IMR-90 (cell line): Measurements from ENCODE around the gene MBTPS2. TPM values are rescaled to one million over a fixed set of nuclear protein-coding genes. Genes with fewer than 3 reads are reported as not detected.

Experiments used
- ATAC-seq: fragments of 200-7000 bp; cut with Tn5 transposase; 2 replicates; pipeline ENCODE4 v1.9.1; 2020; ENCODE audit warnings: low read depth, mild to moderate bottlenecking, moderate library complexity
- BruUV-seq: library from RNA; stranded (reverse); fragments of 400-500 nt; replicated peaks from 2 replicates; lab custom pipeline; 2021; lab: Mats Ljungman, UMichigan
- CTCF ChIA-PET: fragments of 300-600 bp; formaldehyde crosslinking; extraction: SDS; loops from one replicate; lab custom pipeline; 2021; ENCODE audit warnings: antibody characterized with exemption; lab: Yijun Ruan, JAX
- POLR2A ChIA-PET: fragments of 300-600 bp; sonication (Branson Sonifier 250); formaldehyde crosslinking; loops from one replicate; lab custom pipeline; 2022; ENCODE audit warnings: antibody characterized with exemption; ENCODE audit not compliant: unreplicated experiment; lab: Charles Lee
- DNase-seq: peaks from one replicate; pipeline ENCODE4 v3.0.0; 2013
- H2AFZ ChIP-seq: replicated peaks from 2 replicates; pipeline ENCODE3; 2013; ENCODE audit warnings: low read length, mild to moderate bottlenecking; ENCODE audit not compliant: poor library complexity
- H2AK5ac ChIP-seq: 2 replicates; pipeline ENCODE4 v1.6.1; 2013; ENCODE audit warnings: low read depth, low read length, inconsistent platforms
- H2AK9ac ChIP-seq: replicated peaks from 2 replicates; pipeline ENCODE3; 2013; ENCODE audit warnings: mild to moderate bottlenecking, low read depth, low read length, moderate library complexity; ENCODE audit not compliant: poor library complexity
- H2BK120ac ChIP-seq: 2 replicates; pipeline ENCODE4 v1.6.1; 2013; ENCODE audit warnings: low read depth, low read length, inconsistent platforms
- H2BK15ac ChIP-seq: 3 replicates; pipeline ENCODE4 v1.6.1; 2013; ENCODE audit warnings: low read depth, low read length, inconsistent platforms
- H2BK20ac ChIP-seq: 2 replicates; pipeline ENCODE4 v1.6.1; 2013; ENCODE audit warnings: low read depth, mild to moderate bottlenecking, inconsistent platforms, low read length, moderate library complexity
- H2BK5ac ChIP-seq: 2 replicates; pipeline ENCODE4 v1.6.1; 2013; ENCODE audit warnings: mild to moderate bottlenecking, low read depth, low read length, inconsistent platforms; ENCODE audit not compliant: poor library complexity, severe bottlenecking
- H3K14ac ChIP-seq: replicated peaks from 2 replicates; pipeline ENCODE4 v1.6.1; 2013; ENCODE audit warnings: low read depth, low read length, inconsistent platforms
- H3K18ac ChIP-seq: 2 replicates; pipeline ENCODE4 v1.6.1; 2013; ENCODE audit warnings: low read depth, low read length, control low read depth
- H3K23ac ChIP-seq: 2 replicates; pipeline ENCODE4 v1.6.1; 2013; ENCODE audit warnings: low read depth, low read length, inconsistent platforms
- H3K27ac ChIP-seq: 2 replicates; pipeline ENCODE4 v1.5.1; 2013; ENCODE audit warnings: mild to moderate bottlenecking, control low read depth, low read length; ENCODE audit not compliant: insufficient read depth
- H3K27me3 ChIP-seq: 2 replicates; pipeline ENCODE4 v1.6.1; 2013; ENCODE audit warnings: low read length; ENCODE audit not compliant: control insufficient read depth, insufficient read depth
- H3K36me3 ChIP-seq: 2 replicates; pipeline ENCODE4 v1.6.1; 2013; ENCODE audit warnings: low read length, mixed read lengths; ENCODE audit not compliant: control insufficient read depth, insufficient read depth
- H3K4ac ChIP-seq: 2 replicates; pipeline ENCODE4 v1.6.1; 2013; ENCODE audit warnings: low read depth, low read length, inconsistent platforms
- H3K4me1 ChIP-seq: 2 replicates; pipeline ENCODE4 v1.6.1; 2013; ENCODE audit warnings: low read length, mixed read lengths; ENCODE audit not compliant: control insufficient read depth, insufficient read depth
- H3K4me2 ChIP-seq: 2 replicates; pipeline ENCODE4 v1.6.1; 2013; ENCODE audit warnings: low read depth, mild to moderate bottlenecking, control low read depth, low read length, moderate library complexity
- H3K4me3 ChIP-seq: 2 replicates; pipeline ENCODE4 v1.5.1; 2013; ENCODE audit warnings: low read depth, mild to moderate bottlenecking, control low read depth, low read length, moderate library complexity; ENCODE audit not compliant: insufficient read depth
- H3K56ac ChIP-seq: 2 replicates; pipeline ENCODE4 v1.6.1; 2013; ENCODE audit warnings: low read length, inconsistent platforms; ENCODE audit not compliant: insufficient read depth; ENCODE audit errors: extremely low read depth
- H3K79me1 ChIP-seq, 2 experiments: 2 replicates each; pipeline ENCODE4 v1.6.1; 2013; ENCODE audit warnings: low read length in 2 of 2, inconsistent platforms in 1 of 2, low read depth in 1 of 2
- H3K9ac ChIP-seq: 2 replicates; pipeline ENCODE4 v1.6.1; 2013; ENCODE audit warnings: low read depth, low read length, control low read depth
- H3K9me1 ChIP-seq: 2 replicates; pipeline ENCODE4 v1.6.1; 2013; ENCODE audit warnings: low read length, inconsistent platforms; ENCODE audit not compliant: insufficient read depth
- H3K9me3 ChIP-seq: 2 replicates; pipeline ENCODE4 v1.6.1; 2013; ENCODE audit warnings: low read length; ENCODE audit not compliant: control insufficient read depth, insufficient read depth
- H4K20me1 ChIP-seq: 2 replicates; pipeline ENCODE4 v1.6.1; 2013; ENCODE audit warnings: low read length, inconsistent platforms; ENCODE audit not compliant: insufficient read depth
- H4K5ac ChIP-seq: 2 replicates; pipeline ENCODE4 v1.6.1; 2013; ENCODE audit warnings: mild to moderate bottlenecking, low read depth, low read length, control low read depth
- H4K8ac ChIP-seq, 2 experiments: 2 replicates each; pipeline ENCODE4 v1.6.1; 2013; ENCODE audit warnings: low read depth in 2 of 2, low read length in 2 of 2, control low read depth in 1 of 2, inconsistent platforms in 1 of 2
- H4K91ac ChIP-seq: 2 replicates; pipeline ENCODE4 v1.6.1; 2013; ENCODE audit warnings: low read depth, low read length, inconsistent platforms; ENCODE audit not compliant: insufficient read depth
- BHLHE40 ChIP-seq: fragments of 150-350 bp; IDR thresholded peaks from 2 replicates; pipeline ENCODE4 v1.6.1; 2016; ENCODE audit warnings: mild to moderate bottlenecking, low read depth, low read length
- CEBPB ChIP-seq: IDR thresholded peaks from 2 replicates; pipeline ENCODE4 v1.6.1; 2012; ENCODE audit warnings: low read depth, low read length, improper control_type of control experiment
- CTCF ChIP-seq: conservative IDR thresholded peaks from 2 replicates; pipeline ENCODE4 v1.5.1; 2012; ENCODE audit warnings: mild to moderate bottlenecking, low read depth, low read length, improper control_type of control experiment
- MAZ ChIP-seq: IDR thresholded peaks from 2 replicates; pipeline ENCODE4 v1.6.1; 2012; ENCODE audit warnings: low read depth, mild to moderate bottlenecking, low read length, improper control_type of control experiment, moderate library complexity, borderline replicate concordance
- POLR2A ChIP-seq: IDR thresholded peaks from 2 replicates; pipeline ENCODE4 v1.6.1; 2012; ENCODE audit warnings: mild to moderate bottlenecking, low read depth, low read length
- RAD21 ChIP-seq: IDR thresholded peaks from 2 replicates; pipeline ENCODE4 v1.6.1; 2012; ENCODE audit warnings: low read length, improper control_type of control experiment
- WGBS, 2 experiments: methylation state at CpG; one replicate each; pipeline versions ENCODE4 v1.1.5 to v1.1.7; 2013; ENCODE audit warnings: missing lambda C conversion rate in 2 of 2; ENCODE audit not compliant: insufficient read length in 1 of 2; ENCODE audit errors: extremely low coverage in 2 of 2; 5-methylcytosine and 5-hydroxymethylcytosine counted together
- dilution Hi-C: fragments of 300-500 bp; cut with HindIII; formaldehyde crosslinking; loops from one replicate; pipeline ENCODE4 v1.14.3; 2018; ENCODE audit warnings: low sequenced_read_pairs; ENCODE audit not compliant: unreplicated experiment
- in situ Hi-C: fragments of 300-500 bp; cut with MboI; formaldehyde crosslinking; loops from 3 replicates; pipeline ENCODE4 v1.14.3; 2019; ENCODE audit warnings: low sequenced_read_pairs, inconsistent platforms, mixed read lengths
- intact Hi-C: fragments of 100-400 bp; cut with micrococcal nuclease; formaldehyde crosslinking; loops from 2 replicates; pipeline ENCODE4 v1.10.0; 2022
- polyA plus RNA-seq, 3 experiments: library from polyadenylated mRNA; depleted of rRNA; stranded (reverse); fragments of >200 nt; gene quantifications; 2 replicates each; pipeline ENCODE4 v1.2.3, GENCODE V29; 2012; ENCODE audit warnings: low replicate concordance in 1 of 3
- total RNA-seq: library from RNA; depleted of rRNA; stranded (reverse); fragments of >200 nt; gene quantifications from 2 replicates; pipeline ENCODE4 v1.2.3, GENCODE V29; 2012

Gene MBTPS2
- total and polyA plus RNA-seq, 2 of the 4 experiments (the other 2 are of a cell fraction), result 4.7 to 12.4 TPM

- peak; percentile 49; the same call in 1 of the 2 replicates for TF ChIP-seq BHLHE40
- peak; percentile 95 for TF ChIP-seq CEBPB
Measured at GRCh38 chrX:21932292-21933002, 93.0 kb downstream of the MBTPS2 start (continued).

GRCh38 chrX:21933077-21933476, 93.7 kb downstream of the MBTPS2 start:
- Histone ChIP-seq H3K4me3 (no peak overlapping the region), H4K5ac (peak overlapping the region; percentile 31), H3K27ac (peak overlapping the region; percentile 86), H2AK9ac (no peak overlapping the region), H2BK15ac (peak overlapping the region; percentile 79; the same call in 2 of the 3 replicates), H4K8ac (peak overlapping the region; percentile 21 to 66; a peak in 3 of 4 replicates), H3K27me3 (no peaks in the 10 kb centered on the region), H4K20me1 (no peaks in the 10 kb centered on the region), H2AK5ac (peak overlapping the region; percentile 87), H4K91ac (peak overlapping the region; percentile 49), H3K4ac (peak overlapping the region; percentile 78), H3K9ac (no peak overlapping the region), H3K4me2 (no peak overlapping the region), H3K4me1 (peaks cover 10% of the 10 kb centered on the region), H3K79me1 (peaks cover 0 to 14% of the 10 kb centered on the region in 2 experiments; a peak in 1 of 4 replicates), H3K9me1 (peaks cover 6% of the 10 kb centered on the region), H2BK120ac (peak overlapping the region; percentile 89), H3K56ac (peak overlapping the region; percentile 60; the same call in 1 of the 2 replicates), H2AFZ (no peak overlapping the region), H3K23ac (peak overlapping the region; percentile 48; the same call in 1 of the 2 replicates), H2BK20ac (peak overlapping the region; percentile 75), H3K18ac (peak overlapping the region; percentile 71), H2BK5ac (peak overlapping the region; percentile 78), H3K14ac (peak overlapping the region; percentile 43; the same call in 1 of the 2 replicates), H3K36me3 (no peaks in the 10 kb centered on the region), H3K9me3 (no peaks in the 10 kb centered on the region)
- ChIA-PET CTCF (interaction anchor here (0.9 to 1.6 kb wide), 2 partner anchors 9 to 17 kb away, joined by 3 read pairs; no protein-coding TSS in a partner anchor), POLR2A (no interaction called here)
- no TSS peak for BruUV-seq
- intact Hi-C loops (no loop called here), in situ Hi-C loops (no loop called here), dilution Hi-C loops (no loop called here)
- 71% methylated on average over 7 of the region's 7 CpGs; no CpG with 5 or more reads in 1 of the 2 experiments for WGBS, 2 experiments
- ATAC-seq (peak; percentile 4; the same call in 1 of the 2 replicates), DNase-seq (no peak)
- 0 out of 2 replicates have a peak, but pooled peaks have one; percentile 10 for TF ChIP-seq CTCF
- no peak for TF ChIP-seq RAD21
- no peak for TF ChIP-seq POLR2A
- TF ChIP-seq MAZ, result no peak
